ENCODE results near the gene CASP5.

Gene CASP5

DNA sequence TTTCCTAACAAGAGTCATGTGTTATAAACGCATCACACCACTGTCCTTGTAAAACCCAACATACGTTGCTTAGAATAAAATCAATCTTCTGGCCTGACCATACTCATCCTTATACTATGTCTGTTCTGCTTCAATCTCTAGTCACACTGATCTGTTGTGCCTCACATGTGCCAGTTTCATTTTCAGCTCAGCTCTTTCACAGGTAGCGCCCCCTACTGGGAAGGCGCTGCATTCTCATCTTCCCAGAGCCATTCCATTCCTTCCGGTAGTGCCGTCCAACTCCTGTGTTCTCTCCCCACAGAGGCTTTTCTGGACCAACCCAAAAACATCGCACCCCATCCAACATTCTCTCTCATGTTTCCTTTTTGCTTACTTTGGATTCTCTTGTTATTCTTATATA, 22.2 kb downstream of the CASP5 start:
- H3K4me3 ChIP-seq (ENCODE audit: low read depth, low read length) = no peak overlapping the region
- peak; percentile 30 for DNase-seq (ENCODE audit: low read depth)
- TF ChIP-seq, protein P1, sequence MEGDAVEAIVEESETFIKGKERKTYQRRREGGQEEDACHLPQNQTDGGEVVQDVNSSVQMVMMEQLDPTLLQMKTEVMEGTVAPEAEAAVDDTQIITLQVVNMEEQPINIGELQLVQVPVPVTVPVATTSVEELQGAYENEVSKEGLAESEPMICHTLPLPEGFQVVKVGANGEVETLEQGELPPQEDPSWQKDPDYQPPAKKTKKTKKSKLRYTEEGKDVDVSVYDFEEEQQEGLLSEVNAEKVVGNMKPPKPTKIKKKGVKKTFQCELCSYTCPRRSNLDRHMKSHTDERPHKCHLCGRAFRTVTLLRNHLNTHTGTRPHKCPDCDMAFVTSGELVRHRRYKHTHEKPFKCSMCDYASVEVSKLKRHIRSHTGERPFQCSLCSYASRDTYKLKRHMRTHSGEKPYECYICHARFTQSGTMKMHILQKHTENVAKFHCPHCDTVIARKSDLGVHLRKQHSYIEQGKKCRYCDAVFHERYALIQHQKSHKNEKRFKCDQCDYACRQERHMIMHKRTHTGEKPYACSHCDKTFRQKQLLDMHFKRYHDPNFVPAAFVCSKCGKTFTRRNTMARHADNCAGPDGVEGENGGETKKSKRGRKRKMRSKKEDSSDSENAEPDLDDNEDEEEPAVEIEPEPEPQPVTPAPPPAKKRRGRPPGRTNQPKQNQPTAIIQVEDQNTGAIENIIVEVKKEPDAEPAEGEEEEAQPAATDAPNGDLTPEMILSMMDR (IDR thresholded peaks at IDR 0.05; ENCODE audit: low read depth, low read length, missing control alignments) = peak; percentile 92

DNA sequence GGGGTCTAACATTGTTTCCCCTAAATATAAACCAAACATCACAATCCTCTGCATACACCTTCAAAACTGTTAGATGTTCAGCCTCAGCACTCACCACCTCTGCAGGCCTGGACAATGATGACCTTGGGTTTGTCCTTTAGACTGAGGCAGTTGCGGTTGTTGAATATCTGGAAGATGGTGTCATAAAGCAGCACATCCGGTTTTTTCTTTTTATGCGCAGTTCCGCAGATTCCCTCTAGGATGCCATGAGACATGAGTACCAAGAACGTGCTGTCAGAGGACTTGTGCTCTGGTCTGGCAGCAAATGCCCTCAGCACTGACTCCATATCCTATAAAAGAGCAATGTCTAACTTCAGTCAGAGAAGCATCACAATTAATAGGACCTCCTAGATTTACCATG, 22.8 kb downstream of the CASP5 start:
- H3K4me3 ChIP-seq (ENCODE audit: low read depth, low read length) = no peak overlapping the region
- TF ChIP-seq, protein P1 (IDR thresholded peaks at IDR 0.05; ENCODE audit: low read depth, low read length, missing control alignments) = peak; percentile 20
- DNase-seq (ENCODE audit: low read depth) = no peak

DNA sequence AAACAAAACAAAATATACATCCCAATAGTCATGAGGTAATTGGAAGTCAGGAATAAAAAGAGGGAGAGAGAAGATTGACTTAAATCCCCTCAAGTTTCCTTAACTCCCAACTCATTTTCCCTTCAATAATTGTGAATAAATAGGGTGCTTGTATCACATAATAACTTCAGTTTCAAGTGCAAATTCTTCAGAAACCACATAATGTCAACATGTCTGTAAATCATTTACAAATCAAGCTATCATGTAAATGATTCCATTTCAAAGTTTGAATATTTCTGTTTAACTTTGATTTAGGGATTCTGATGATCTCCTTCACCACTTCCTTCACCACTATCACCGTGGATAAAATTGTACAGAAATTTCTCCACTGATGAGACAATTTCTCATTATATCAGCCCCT, 23.2 kb downstream of the CASP5 start:
- TF ChIP-seq, protein P1 (IDR thresholded peaks at IDR 0.05; ENCODE audit: low read depth, low read length, missing control alignments) = no peak
- DNase-seq (ENCODE audit: low read depth) = no peak
- H3K4me3 ChIP-seq (ENCODE audit: low read depth, low read length) = no peak overlapping the region

DNA sequence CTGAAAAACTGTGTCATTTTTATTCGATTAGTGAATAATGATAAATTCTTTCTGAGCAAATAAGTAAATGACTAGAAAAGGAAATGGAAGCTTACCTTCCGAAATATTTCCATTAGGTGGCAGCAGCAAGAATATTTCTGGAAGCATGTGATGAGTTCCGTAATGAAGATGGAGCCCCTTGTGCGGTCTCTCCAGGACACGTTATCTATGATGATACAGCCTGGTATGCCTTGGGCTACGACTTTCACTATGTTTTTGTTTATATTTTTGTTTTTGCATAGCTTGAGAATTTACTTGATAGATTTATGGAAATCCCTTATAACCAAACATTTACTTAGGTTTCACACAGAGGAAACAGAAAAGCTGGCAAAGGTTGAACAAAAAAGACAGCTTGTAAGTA, 25.7 kb downstream of the CASP5 start:
- TF ChIP-seq, protein P1 (IDR thresholded peaks at IDR 0.05; ENCODE audit: low read depth, low read length, missing control alignments) = no peak
- no peak overlapping the region for H3K4me3 ChIP-seq (ENCODE audit: low read depth, low read length)
- DNase-seq (ENCODE audit: low read depth) = no peak

DNA sequence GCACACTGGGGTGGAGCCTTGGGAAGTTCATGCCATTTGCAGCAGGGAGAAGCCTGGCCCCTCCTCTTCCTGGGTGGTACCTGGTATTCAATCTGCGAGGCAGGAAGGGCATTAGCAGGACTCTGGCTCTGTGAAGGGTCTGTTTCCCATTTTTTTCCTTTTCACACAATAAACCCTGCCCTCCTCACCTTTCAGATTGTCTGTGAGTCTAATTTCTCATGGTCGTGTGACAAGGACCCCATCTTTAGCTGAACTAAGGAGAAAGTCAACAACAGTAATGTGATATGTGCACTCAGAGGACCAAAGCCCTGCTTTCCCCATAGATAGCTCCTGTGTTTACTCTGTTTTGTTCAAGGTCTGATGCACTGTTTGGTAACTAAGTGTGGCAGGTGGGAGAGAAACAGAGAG, 28.0 kb downstream of the CASP5 start:
- no peak for DNase-seq (ENCODE audit: low read depth)
- TF ChIP-seq, protein P1 (IDR thresholded peaks at IDR 0.05; ENCODE audit: low read depth, low read length, missing control alignments) = no peak
- H3K4me3 ChIP-seq (ENCODE audit: low read depth, low read length) = no peak overlapping the region

DNA sequence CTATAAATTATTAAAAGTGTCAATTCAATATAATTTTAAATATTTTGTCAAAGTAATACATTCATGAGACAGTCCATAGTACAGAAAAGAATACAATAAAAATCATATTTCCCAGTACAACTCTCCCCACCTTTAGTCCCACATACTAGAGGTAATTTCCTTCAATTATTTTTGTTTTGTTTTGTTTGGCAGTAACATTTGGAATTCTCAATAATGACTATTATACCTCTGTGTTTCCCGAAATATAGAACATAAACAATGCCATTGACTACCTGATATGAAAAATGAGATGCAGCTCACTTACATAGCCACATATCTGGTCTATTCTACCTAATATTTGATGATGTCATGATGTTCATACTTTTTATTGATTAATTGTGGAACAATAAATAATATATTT, 30.2 kb downstream of the CASP5 start:
- TF ChIP-seq, protein P1 (IDR thresholded peaks at IDR 0.05; ENCODE audit: low read depth, low read length, missing control alignments) = no peak
- no peak overlapping the region for H3K4me3 ChIP-seq (ENCODE audit: low read depth, low read length)
- DNase-seq (ENCODE audit: low read depth) = no peak

DNA sequence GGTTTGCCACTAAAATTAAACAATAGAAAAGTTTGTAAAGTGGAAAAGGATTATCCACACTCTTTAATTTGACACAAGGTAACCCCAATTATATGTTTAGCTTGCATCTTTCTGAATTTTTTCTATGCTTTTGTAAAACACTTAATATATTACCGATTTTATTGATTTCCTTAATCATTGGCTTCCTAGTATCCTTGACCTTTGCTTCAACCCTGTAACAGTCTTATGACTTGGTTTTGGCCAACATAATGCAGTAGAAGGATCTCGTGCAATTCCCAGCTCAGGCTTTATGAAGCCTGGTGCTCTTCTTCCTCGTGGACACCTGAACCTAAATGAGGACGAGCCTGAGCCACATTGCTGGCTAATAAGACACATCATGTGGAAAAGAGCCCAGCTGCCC, 31.0 kb downstream of the CASP5 start:
- H3K4me3 ChIP-seq (ENCODE audit: low read depth, low read length) = no peak overlapping the region
- TF ChIP-seq, protein P1 (IDR thresholded peaks at IDR 0.05; ENCODE audit: low read depth, low read length, missing control alignments) = no peak
- DNase-seq (ENCODE audit: low read depth) = no peak
